Right lobe of liver (tissue), 6 donors: ENCODE data around the gene ATG101. TPM values are rescaled to one million over a fixed set of nuclear protein-coding genes. Genes with fewer than 3 reads are reported as not detected.

Experiments
- ATAC-seq, 4 donors: fragments of 200-7000 bp; cut with Tn5 transposase; one replicate each; pipeline ENCODE4 v1.9.1; 2020; ENCODE audit warnings: mild to moderate bottlenecking in 4 of 4, moderate library complexity in 4 of 4
- DNase-seq, 3 donors: peaks; one replicate each; pipeline ENCODE4 v3.0.0-alpha.2; 2020
- H3K27ac ChIP-seq, 3 donors: fragments of 200-600 bp; one replicate each; pipeline ENCODE4 v1.8.0; 2022
- H3K27me3 ChIP-seq, 2 donors: fragments of 200-600 bp; one replicate each; pipeline ENCODE4 v1.8.0; 2022
- H3K36me3 ChIP-seq, 4 donors: fragments of 200-600 bp; sonication (generic) in 1 of 4; one replicate each; pipeline versions ENCODE4 v1.5.1 to v1.8.0; 2017 to 2022; ENCODE audit warnings: control low read depth in 1 of 4
- H3K4me1 ChIP-seq, 4 donors: fragments of 200-600 bp; sonication (generic) in 1 of 4; one replicate each; pipeline versions ENCODE4 v1.5.1 to v1.8.0; 2017 to 2022; ENCODE audit warnings: control low read depth in 1 of 4
- H3K4me3 ChIP-seq, 3 donors: fragments of 200-600 bp; one replicate each; pipeline ENCODE4 v1.8.0; 2022
- H3K9me3 ChIP-seq, 4 donors: fragments of 200-600 bp; sonication (generic) in 1 of 4; one replicate each; pipeline versions ENCODE4 v1.5.1 to v1.8.0; 2017 to 2022; ENCODE audit warnings: control low read depth in 1 of 4
- POLR2A ChIP-seq: fragments of 450-650 bp; IDR thresholded peaks from one replicate; pipeline ENCODE4 v1.6.1; 2017; ENCODE audit warnings: antibody characterized with exemption, mild to moderate bottlenecking
- WGBS: methylation state at CpG from one replicate; pipeline ENCODE4 v1.1.6; 2018; ENCODE audit warnings: low coverage, low lambda C conversion rate; ENCODE audit not compliant: insufficient coverage; ENCODE audit errors: missing lambda C conversion rate; 5-methylcytosine and 5-hydroxymethylcytosine counted together
- intact Hi-C, 2 donors: fragments of 100-400 bp; cut with DNase I; formaldehyde crosslinking; loops; one replicate each; pipeline versions ENCODE4 v1.11.2 to v1.14.1; 2022
- total RNA-seq, 6 experiments: library from RNA; depleted of rRNA in 2 of 6; stranded (reverse); fragments of >200 nt in 2 of 6; fragmentation: NEBNext Ultra II Directional in 3 of 6; extraction: Animal tissue kit (Norgen Biotek cat#: 25700) in 3 of 6; gene quantifications; one replicate each; pipeline versions ENCODE4 v1.1.0 to v1.2.4, GENCODE V29; 2016 to 2023
- TF ChIP-seq, protein P1 (sequence below), 4 donors: fragments of 200-600 bp in 3 of 4; fragments of 450-650 bp in 1 of 4; IDR thresholded peaks; one replicate each; pipeline versions ENCODE4 v1.5.1 to v1.8.0; 2016 to 2022; ENCODE audit warnings: antibody characterized with exemption in 4 of 4, mild to moderate bottlenecking in 2 of 4
- donor health status: DM: no; HTN: yes; CAD: no.
- donor health status: DM: no; HTN: no; CAD: no.
- donor health status: DM: no; HTN: no; CAD: no.
- donor health status: DM: no; HTN: yes; CAD: no.
- donor health status: DM: no; HTN: yes; CAD: no.

Gene ATG101
- total RNA-seq, 6 experiments from 2014 or later = 17.4 to 29.7 (median 21.0) TPM

DNA sequence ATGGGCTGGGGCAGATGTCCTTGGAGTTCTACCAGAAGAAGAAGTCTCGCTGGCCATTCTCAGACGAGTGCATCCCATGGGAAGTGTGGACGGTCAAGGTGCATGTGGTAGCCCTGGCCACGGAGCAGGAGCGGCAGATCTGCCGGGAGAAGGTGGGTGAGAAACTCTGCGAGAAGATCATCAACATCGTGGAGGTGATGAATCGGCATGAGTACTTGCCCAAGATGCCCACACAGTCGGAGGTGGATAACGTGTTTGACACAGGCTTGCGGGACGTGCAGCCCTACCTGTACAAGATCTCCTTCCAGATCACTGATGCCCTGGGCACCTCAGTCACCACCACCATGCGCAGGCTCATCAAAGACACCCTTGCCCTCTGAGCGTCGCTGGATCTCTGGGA is 7.0 kb downstream of the ATG101 start:
- intact Hi-C loops = loop anchor here in 1 of 2 donors (5.0 kb wide), 1 partner anchor 50 kb away; no protein-coding TSS in a partner anchor
- no peak for DNase-seq
- Histone ChIP-seq H3K4me3 (no peak overlapping the region), H3K36me3 (peaks cover 0 to 36% (median 8%) of the 10 kb centered on the region in 4 donors), H3K4me1 (peaks cover 0 to 27% (median 8%) of the 10 kb centered on the region in 4 donors), H3K27ac (no peak overlapping the region), H3K27me3 (no peaks in the 10 kb centered on the region), H3K9me3 (no peaks in the 10 kb centered on the region)
- no peak for ATAC-seq
- 53% methylated on average over 3 of the region's 16 CpGs for WGBS
- no peak for TF ChIP-seq POLR2A
- TF ChIP-seq, protein P1, sequence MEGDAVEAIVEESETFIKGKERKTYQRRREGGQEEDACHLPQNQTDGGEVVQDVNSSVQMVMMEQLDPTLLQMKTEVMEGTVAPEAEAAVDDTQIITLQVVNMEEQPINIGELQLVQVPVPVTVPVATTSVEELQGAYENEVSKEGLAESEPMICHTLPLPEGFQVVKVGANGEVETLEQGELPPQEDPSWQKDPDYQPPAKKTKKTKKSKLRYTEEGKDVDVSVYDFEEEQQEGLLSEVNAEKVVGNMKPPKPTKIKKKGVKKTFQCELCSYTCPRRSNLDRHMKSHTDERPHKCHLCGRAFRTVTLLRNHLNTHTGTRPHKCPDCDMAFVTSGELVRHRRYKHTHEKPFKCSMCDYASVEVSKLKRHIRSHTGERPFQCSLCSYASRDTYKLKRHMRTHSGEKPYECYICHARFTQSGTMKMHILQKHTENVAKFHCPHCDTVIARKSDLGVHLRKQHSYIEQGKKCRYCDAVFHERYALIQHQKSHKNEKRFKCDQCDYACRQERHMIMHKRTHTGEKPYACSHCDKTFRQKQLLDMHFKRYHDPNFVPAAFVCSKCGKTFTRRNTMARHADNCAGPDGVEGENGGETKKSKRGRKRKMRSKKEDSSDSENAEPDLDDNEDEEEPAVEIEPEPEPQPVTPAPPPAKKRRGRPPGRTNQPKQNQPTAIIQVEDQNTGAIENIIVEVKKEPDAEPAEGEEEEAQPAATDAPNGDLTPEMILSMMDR (IDR thresholded peaks at IDR 0.05) = no peak

DNA sequence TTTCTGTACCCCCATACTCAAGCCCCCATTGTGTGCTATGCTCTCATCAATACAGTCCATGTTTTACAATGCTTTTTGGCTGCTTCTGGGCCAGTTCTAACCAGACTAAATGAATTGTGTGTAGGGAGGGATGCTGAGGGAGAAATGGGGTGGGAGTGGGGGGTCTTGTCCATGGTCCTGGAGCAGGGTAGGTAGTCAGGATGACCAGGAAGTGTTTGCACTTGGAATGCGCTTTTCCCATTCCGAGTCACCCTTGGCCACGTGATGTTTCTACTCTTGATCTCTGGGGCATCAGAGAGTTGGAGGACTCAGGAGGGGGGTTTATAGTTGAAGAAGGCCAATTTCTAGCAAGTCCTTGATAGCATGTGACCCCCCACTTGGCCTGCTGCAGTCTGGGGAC is 8.5 kb downstream of the ATG101 start:
- TF ChIP-seq, protein P1 (IDR thresholded peaks at IDR 0.05) = no peak
- no peak for TF ChIP-seq POLR2A
- WGBS = 100% methylated on average over 2 of the region's 3 CpGs
- Histone ChIP-seq H3K4me3 (no peak overlapping the region), H3K36me3 (peaks cover 0 to 36% (median 8%) of the 10 kb centered on the region in 4 donors), H3K27me3 (no peaks in the 10 kb centered on the region), H3K27ac (no peak overlapping the region), H3K4me1 (peaks cover 0 to 41% (median 12%) of the 10 kb centered on the region in 4 donors), H3K9me3 (no peaks in the 10 kb centered on the region)
- ATAC-seq (no peak), DNase-seq (no peak)
- intact Hi-C loops = loop anchor here in 1 of 2 donors (5.0 kb wide), 1 partner anchor 51 kb away; no protein-coding TSS in a partner anchor

DNA sequence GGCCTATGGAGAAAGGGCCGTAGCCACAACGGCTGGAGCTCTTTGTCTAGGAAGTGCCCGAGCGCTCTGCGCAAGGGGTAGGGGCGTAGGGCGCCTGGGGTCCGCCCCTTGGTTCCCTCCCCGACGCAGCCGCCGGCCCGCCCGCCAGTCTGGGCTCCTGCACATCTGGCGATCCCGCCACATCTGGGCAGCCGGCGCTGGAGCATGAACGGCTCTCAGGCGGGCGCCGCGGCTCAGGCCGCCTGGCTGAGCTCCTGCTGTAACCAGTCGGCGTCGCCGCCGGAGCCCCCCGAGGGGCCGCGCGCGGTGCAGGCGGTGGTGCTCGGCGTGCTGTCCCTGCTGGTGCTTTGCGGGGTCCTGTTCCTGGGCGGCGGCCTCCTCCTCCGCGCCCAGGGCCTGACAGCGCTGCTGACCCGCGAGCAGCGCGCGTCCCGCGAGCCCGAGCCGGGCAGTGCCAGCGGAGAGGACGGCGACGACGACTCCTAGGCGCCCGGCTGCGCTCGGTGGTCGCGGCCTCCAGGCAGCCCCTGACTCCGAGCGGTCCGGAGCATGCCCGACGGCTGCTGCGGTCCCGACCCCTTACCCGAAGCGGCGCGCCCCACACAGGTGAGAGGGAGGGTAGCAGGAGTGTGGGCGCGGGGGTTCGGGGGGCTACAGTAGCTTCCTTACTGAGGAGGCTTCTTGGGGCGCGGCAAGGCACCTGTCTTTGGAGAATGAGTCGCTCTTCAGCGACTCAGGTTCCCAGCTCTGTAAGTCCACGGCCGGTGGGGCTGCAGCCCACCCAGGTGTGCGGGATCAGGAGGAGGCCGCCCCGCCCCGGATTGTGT is 10.0 kb downstream of the ATG101 start, which contains the start of gene SMIM41:
Gene SMIM41 (plus strand): TSS at position 129 of the 827 bp plus-strand sequence. CDS start 76 bp downstream, at position 205.
- TF ChIP-seq POLR2A = no peak
- TF ChIP-seq, protein P1 (IDR thresholded peaks at IDR 0.05) = no peak
- intact Hi-C loops = loop anchor here (5.0 kb wide), 2 partner anchors 43 to 52 kb away; no protein-coding TSS in a partner anchor
- no CpG with 5 or more reads among the region's 87 CpGs for WGBS
- no peak within 1 kb of the TSS for H3K27ac ChIP-seq
- peaks cover 0 to 23% (median 8%) of the 10 kb centered on the region in 4 donors for H3K36me3 ChIP-seq
- DNase-seq (no peak), ATAC-seq (no peak)
- H3K4me1 ChIP-seq = peaks cover 0 to 34% (median 12%) of the 10 kb centered on the region in 4 donors
- H3K27me3 ChIP-seq = no peaks in the 10 kb centered on the region
- no peaks in the 10 kb centered on the region for H3K9me3 ChIP-seq
- no peak within 1 kb of the TSS for H3K4me3 ChIP-seq

DNA sequence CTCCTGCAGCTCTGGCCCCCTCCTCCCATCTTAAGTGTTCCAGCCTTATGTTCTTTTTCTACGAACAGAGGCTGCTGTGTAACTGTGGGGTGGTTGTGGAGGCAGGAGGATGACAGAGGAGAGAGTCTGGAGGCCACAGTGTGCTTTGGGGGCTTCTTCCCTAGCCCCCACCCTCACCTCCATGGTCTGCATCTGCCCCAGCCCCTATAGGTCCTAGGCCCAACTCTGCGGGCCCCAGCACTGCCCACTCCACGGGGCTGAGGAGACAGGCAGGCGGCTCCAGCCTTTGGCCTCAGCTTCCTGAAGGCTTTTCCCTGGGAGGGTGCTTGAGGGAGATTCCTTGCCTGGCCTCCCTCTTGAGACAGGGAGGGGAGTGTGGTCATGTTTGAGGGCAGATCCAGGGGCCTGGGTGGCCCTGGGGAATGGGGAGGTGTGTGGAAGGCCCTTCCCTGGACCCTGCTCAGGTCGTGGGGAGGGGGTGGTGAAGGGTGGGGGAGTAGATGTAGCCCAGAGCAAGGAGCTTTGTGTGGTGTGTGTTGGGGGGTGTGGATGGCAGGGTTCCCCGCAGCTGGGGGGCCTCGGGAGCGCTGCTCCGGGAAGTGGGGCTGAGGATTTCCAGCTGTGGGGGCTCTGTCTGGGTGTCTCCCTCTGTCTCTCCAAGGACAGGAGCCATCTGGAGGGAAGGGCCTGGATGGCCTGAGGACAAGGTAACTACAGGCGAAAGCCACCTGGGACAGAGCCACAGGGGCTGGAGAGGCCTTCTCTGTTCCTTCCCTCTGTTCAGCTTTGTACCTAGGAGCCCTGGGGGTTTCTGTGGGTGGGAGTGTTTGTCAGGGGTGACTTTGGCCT is 10.8 kb downstream of the ATG101 start:
- 62% methylated on average over 2 of the region's 10 CpGs for WGBS
- H3K9me3 ChIP-seq = no peaks in the 10 kb centered on the region
- DNase-seq (no peak), ATAC-seq (no peak)
- peak overlapping the region in 2 of 3 donors; percentile 54 to 67 for H3K27ac ChIP-seq
- intact Hi-C loops = loop anchor here in 1 of 2 donors (5.0 kb wide), 2 partner anchors 42 to 53 kb away; no protein-coding TSS in a partner anchor
- peaks cover 0 to 34% (median 12%) of the 10 kb centered on the region in 4 donors for H3K4me1 ChIP-seq
- H3K4me3 ChIP-seq = peak overlapping the region in 1 of 3 donors; percentile 20
- H3K27me3 ChIP-seq = no peaks in the 10 kb centered on the region
- H3K36me3 ChIP-seq = peaks cover 0 to 20% (median 8%) of the 10 kb centered on the region in 4 donors
- TF ChIP-seq, protein P1 (IDR thresholded peaks at IDR 0.05) = no peak
- TF ChIP-seq POLR2A = no peak
